Activated T-helper 17 cell treated with anti-CD3 and anti-CD28 coated beads, Interleukin-2, amount 50 U/mL, for 72 hours (primary cell): ENCODE results near the gene SLC25A30. TPM values are rescaled to one million over a fixed set of nuclear protein-coding genes. Genes with fewer than 3 reads are reported as not detected.

Experiments used
- ATAC-seq: fragments of 150-1000 bp; cut with Tn5 transposase; replicated peaks from 2 replicates; pipeline ENCODE4 v1.10.0; 2021; ENCODE audit warnings: mild to moderate bottlenecking, moderate library complexity
- H3K27ac Mint-ChIP-seq: one replicate; pipeline ENCODE4 v1.8.0; 2022; ENCODE audit warnings: mixed read lengths
- H3K27me3 Mint-ChIP-seq: one replicate; pipeline ENCODE4 v1.8.0; 2022; ENCODE audit warnings: mixed read lengths
- H3K36me3 Mint-ChIP-seq: one replicate; pipeline ENCODE4 v1.8.0; 2022; ENCODE audit warnings: low read depth, mild to moderate bottlenecking, mixed read lengths
- H3K4me1 Mint-ChIP-seq: one replicate; pipeline ENCODE4 v1.8.0; 2022; ENCODE audit warnings: mixed read lengths
- H3K4me3 Mint-ChIP-seq: one replicate; pipeline ENCODE4 v1.8.0; 2022; ENCODE audit warnings: mild to moderate bottlenecking, mixed read lengths
- H3K9me3 Mint-ChIP-seq: one replicate; pipeline ENCODE4 v1.8.0; 2022; ENCODE audit warnings: mixed read lengths
- total RNA-seq, 2 donors: library from RNA; stranded (reverse); gene quantifications; one replicate each; pipeline ENCODE4 v1.2.3, GENCODE V29; 2022

SLC25A30 gene
- 10 to 100 TPM; 13.6 to 20.5 TPM for total RNA-seq

- Mint-ChIP-seq H3K36me3 (peaks cover 7% of the 10 kb centered on the region), H3K4me1 (peaks cover 16% of the 10 kb centered on the region), H3K27me3 (no peaks in the 10 kb centered on the region), H3K4me3 (peak within 1 kb of the TSS; percentile 99), H3K9me3 (no peaks in the 10 kb centered on the region), H3K27ac (peak within 1 kb of the TSS; percentile 98)
- peak; percentile 96 for ATAC-seq
These were observed at the start of gene SLC25A30 for GRCh38 chr13:45417790-45418534. SLC25A30 (minus strand) TSS chr13:45418373; CDS start chr13:45411425, 6,948 bp downstream.

GRCh38 chr13:45466359-45466758 lies 48.2 kb upstream of the SLC25A30 start:
- peak overlapping the region; percentile 96 for H3K27ac Mint-ChIP-seq

GRCh38 chr13:45464687-45465453 lies 46.7 kb upstream of the SLC25A30 start, which contains the start of gene COG3:
COG3 (plus strand) TSS chr13:45464939; CDS start chr13:45465037, 98 bp downstream.
- H3K4me3 Mint-ChIP-seq = peak within 1 kb of the TSS; percentile 97
- peaks cover 18% of the 10 kb centered on the region for H3K36me3 Mint-ChIP-seq
- peak; percentile 98 for ATAC-seq
- H3K27ac Mint-ChIP-seq = peak within 1 kb of the TSS; percentile 96
- H3K4me1 Mint-ChIP-seq = peaks cover 28% of the 10 kb centered on the region
- no peaks in the 10 kb centered on the region for H3K9me3 Mint-ChIP-seq
- H3K27me3 Mint-ChIP-seq = no peaks in the 10 kb centered on the region

More at GRCh38 chr13:45466359-45466758, 48.2 kb upstream of the SLC25A30 start:
- Mint-ChIP-seq H3K36me3 (peaks cover 24% of the 10 kb centered on the region), H3K4me1 (peaks cover 37% of the 10 kb centered on the region), H3K4me3 (peak overlapping the region; percentile 97), H3K27me3 (no peaks in the 10 kb centered on the region), H3K9me3 (no peaks in the 10 kb centered on the region)
- no peak for ATAC-seq

- H3K4me3 Mint-ChIP-seq = peak overlapping the region; percentile 97
- no peak for ATAC-seq
- peaks cover 18% of the 10 kb centered on the region for H3K36me3 Mint-ChIP-seq
- H3K4me1 Mint-ChIP-seq = peaks cover 27% of the 10 kb centered on the region
- H3K9me3 Mint-ChIP-seq = no peaks in the 10 kb centered on the region
- peak overlapping the region; percentile 96 for H3K27ac Mint-ChIP-seq
- no peaks in the 10 kb centered on the region for H3K27me3 Mint-ChIP-seq
These were observed 46.0 kb upstream of the SLC25A30 start for GRCh38 chr13:45464141-45464686.

GRCh38 chr13:45456196-45456972 lies 38.2 kb upstream of the SLC25A30 start:
- no peaks in the 10 kb centered on the region for H3K36me3 Mint-ChIP-seq
- no peaks in the 10 kb centered on the region for H3K27me3 Mint-ChIP-seq
- peaks cover 3% of the 10 kb centered on the region for H3K9me3 Mint-ChIP-seq
- H3K27ac Mint-ChIP-seq = no peak overlapping the region
- H3K4me1 Mint-ChIP-seq = peaks cover under 1% of the 10 kb centered on the region
- no peak overlapping the region for H3K4me3 Mint-ChIP-seq
- peak; percentile 57 for ATAC-seq

- H3K4me3 Mint-ChIP-seq = no peak overlapping the region
- no peak overlapping the region for H3K27ac Mint-ChIP-seq
- H3K4me1 Mint-ChIP-seq = no peaks in the 10 kb centered on the region
- ATAC-seq = no peak
- peaks cover 3% of the 10 kb centered on the region for H3K9me3 Mint-ChIP-seq
- H3K27me3 Mint-ChIP-seq = no peaks in the 10 kb centered on the region
- no peaks in the 10 kb centered on the region for H3K36me3 Mint-ChIP-seq
These were observed 36.0 kb upstream of the SLC25A30 start for GRCh38 chr13:45454204-45454603.

GRCh38 chr13:45451282-45451681 lies 33.1 kb upstream of the SLC25A30 start:
- Mint-ChIP-seq H3K36me3 (no peaks in the 10 kb centered on the region), H3K4me3 (no peak overlapping the region), H3K27ac (no peak overlapping the region), H3K27me3 (no peaks in the 10 kb centered on the region), H3K4me1 (no peaks in the 10 kb centered on the region), H3K9me3 (no peaks in the 10 kb centered on the region)
- ATAC-seq = no peak

- Mint-ChIP-seq H3K9me3 (no peaks in the 10 kb centered on the region), H3K27me3 (no peaks in the 10 kb centered on the region), H3K27ac (no peak overlapping the region), H3K36me3 (no peaks in the 10 kb centered on the region), H3K4me3 (no peak overlapping the region), H3K4me1 (no peaks in the 10 kb centered on the region)
- no peak for ATAC-seq
These were observed 30.9 kb upstream of the SLC25A30 start for GRCh38 chr13:45448965-45449559.

GRCh38 chr13:45447050-45447661 lies 29.0 kb upstream of the SLC25A30 start:
- H3K4me1 Mint-ChIP-seq = no peaks in the 10 kb centered on the region
- no peak overlapping the region for H3K27ac Mint-ChIP-seq
- H3K9me3 Mint-ChIP-seq = no peaks in the 10 kb centered on the region
- no peak for ATAC-seq
- H3K27me3 Mint-ChIP-seq = peaks cover 4% of the 10 kb centered on the region
- no peaks in the 10 kb centered on the region for H3K36me3 Mint-ChIP-seq
- H3K4me3 Mint-ChIP-seq = no peak overlapping the region

GRCh38 chr13:45446181-45446580 lies 28.0 kb upstream of the SLC25A30 start:
- Mint-ChIP-seq H3K4me3 (no peak overlapping the region), H3K9me3 (no peaks in the 10 kb centered on the region), H3K27me3 (peaks cover 4% of the 10 kb centered on the region), H3K27ac (no peak overlapping the region), H3K36me3 (no peaks in the 10 kb centered on the region), H3K4me1 (peaks cover 6% of the 10 kb centered on the region)
- no peak for ATAC-seq

- H3K36me3 Mint-ChIP-seq = no peaks in the 10 kb centered on the region
- ATAC-seq = no peak
- peaks cover 6% of the 10 kb centered on the region for H3K4me1 Mint-ChIP-seq
- no peak overlapping the region for H3K27ac Mint-ChIP-seq
- H3K27me3 Mint-ChIP-seq = peaks cover 4% of the 10 kb centered on the region
- no peaks in the 10 kb centered on the region for H3K9me3 Mint-ChIP-seq
- no peak overlapping the region for H3K4me3 Mint-ChIP-seq
These were observed 26.9 kb upstream of the SLC25A30 start for GRCh38 chr13:45445053-45445452.

GRCh38 chr13:45441633-45442032 lies 23.5 kb upstream of the SLC25A30 start:
- H3K27ac Mint-ChIP-seq = peak overlapping the region; percentile 77
- no peak overlapping the region for H3K4me3 Mint-ChIP-seq
- peaks cover 6% of the 10 kb centered on the region for H3K4me1 Mint-ChIP-seq
- no peaks in the 10 kb centered on the region for H3K36me3 Mint-ChIP-seq
- ATAC-seq = peak; percentile 81
- no peaks in the 10 kb centered on the region for H3K9me3 Mint-ChIP-seq
- peaks cover 4% of the 10 kb centered on the region for H3K27me3 Mint-ChIP-seq

GRCh38 chr13:45439781-45440462 lies 21.7 kb upstream of the SLC25A30 start:
- Mint-ChIP-seq H3K4me1 (peaks cover 6% of the 10 kb centered on the region), H3K9me3 (no peaks in the 10 kb centered on the region), H3K27ac (no peak overlapping the region), H3K4me3 (no peak overlapping the region), H3K36me3 (no peaks in the 10 kb centered on the region), H3K27me3 (peaks cover 4% of the 10 kb centered on the region)
- no peak for ATAC-seq
